ENCODE measurements around the gene CCDC12. TPM values are rescaled to one million over a fixed set of nuclear protein-coding genes. Genes with fewer than 3 reads are reported as not detected.

Gene CCDC12
- total RNA-seq, 1 donor from 2014 or later: 64.3 TPM

DNA sequence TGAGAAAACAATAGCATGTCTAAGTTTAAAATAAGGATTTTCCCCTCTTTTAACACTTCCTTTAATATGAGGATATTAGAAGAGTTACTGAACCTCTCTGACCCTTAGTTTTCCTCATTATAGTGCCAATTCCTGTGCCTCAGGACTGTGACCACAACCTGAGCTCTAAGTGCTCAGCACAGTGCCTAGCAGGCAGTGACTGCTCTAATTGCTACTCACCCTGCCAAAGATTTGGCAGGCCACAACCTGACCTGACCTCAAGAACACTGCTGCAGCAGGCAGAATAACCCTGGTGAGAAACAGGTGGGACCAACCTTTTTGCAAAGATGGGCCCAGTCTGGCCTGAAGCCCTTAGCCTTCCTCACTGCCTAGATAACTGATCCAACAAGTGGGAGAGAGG, 38.6 kb upstream of the CCDC12 start:
- Mint-ChIP-seq H3K9me3 (ENCODE audit: low read depth) (no peaks in the 10 kb centered on the region), H3K4me3 (ENCODE audit: low read depth) (no peak overlapping the region), H3K36me3 (ENCODE audit: insufficient read depth) (peaks cover 10% of the 10 kb centered on the region), H3K4me1 (ENCODE audit: low read depth) (peaks cover 11% of the 10 kb centered on the region), H3K27ac (peak overlapping the region; percentile 18), H3K27me3 (no peaks in the 10 kb centered on the region)
- DNase-seq (ENCODE audit: low spot score, unreplicated experiment): no peak
- TF ChIP-seq CTCF (IDR thresholded peaks at IDR 0.05; ENCODE audit: unreplicated experiment): no peak

- no peaks in the 10 kb centered on the region for H3K9me3 Mint-ChIP-seq (ENCODE audit: low read depth)
- H3K4me3 Mint-ChIP-seq (ENCODE audit: low read depth): no peak overlapping the region
- no peak for DNase-seq (ENCODE audit: low spot score, unreplicated experiment)
- peaks cover 7% of the 10 kb centered on the region for H3K36me3 Mint-ChIP-seq (ENCODE audit: insufficient read depth)
- TF ChIP-seq CTCF (IDR thresholded peaks at IDR 0.05; ENCODE audit: unreplicated experiment): no peak
- peaks cover 14% of the 10 kb centered on the region for H3K4me1 Mint-ChIP-seq (ENCODE audit: low read depth)
- peak overlapping the region; percentile 69 for H3K27ac Mint-ChIP-seq
- H3K27me3 Mint-ChIP-seq: no peaks in the 10 kb centered on the region
These were observed 37.5 kb upstream of the CCDC12 start for GRCh38 chr3:47014036-47014435.

GRCh38 chr3:47013231-47013630, 36.7 kb upstream of the CCDC12 start:
- Mint-ChIP-seq H3K9me3 (ENCODE audit: low read depth) (no peaks in the 10 kb centered on the region), H3K4me3 (ENCODE audit: low read depth) (no peak overlapping the region), H3K27me3 (no peaks in the 10 kb centered on the region), H3K4me1 (ENCODE audit: low read depth) (peaks cover 14% of the 10 kb centered on the region), H3K36me3 (ENCODE audit: insufficient read depth) (peaks cover 6% of the 10 kb centered on the region), H3K27ac (no peak overlapping the region)
- DNase-seq (ENCODE audit: low spot score, unreplicated experiment): no peak
- TF ChIP-seq CTCF (IDR thresholded peaks at IDR 0.05; ENCODE audit: unreplicated experiment): no peak

DNA sequence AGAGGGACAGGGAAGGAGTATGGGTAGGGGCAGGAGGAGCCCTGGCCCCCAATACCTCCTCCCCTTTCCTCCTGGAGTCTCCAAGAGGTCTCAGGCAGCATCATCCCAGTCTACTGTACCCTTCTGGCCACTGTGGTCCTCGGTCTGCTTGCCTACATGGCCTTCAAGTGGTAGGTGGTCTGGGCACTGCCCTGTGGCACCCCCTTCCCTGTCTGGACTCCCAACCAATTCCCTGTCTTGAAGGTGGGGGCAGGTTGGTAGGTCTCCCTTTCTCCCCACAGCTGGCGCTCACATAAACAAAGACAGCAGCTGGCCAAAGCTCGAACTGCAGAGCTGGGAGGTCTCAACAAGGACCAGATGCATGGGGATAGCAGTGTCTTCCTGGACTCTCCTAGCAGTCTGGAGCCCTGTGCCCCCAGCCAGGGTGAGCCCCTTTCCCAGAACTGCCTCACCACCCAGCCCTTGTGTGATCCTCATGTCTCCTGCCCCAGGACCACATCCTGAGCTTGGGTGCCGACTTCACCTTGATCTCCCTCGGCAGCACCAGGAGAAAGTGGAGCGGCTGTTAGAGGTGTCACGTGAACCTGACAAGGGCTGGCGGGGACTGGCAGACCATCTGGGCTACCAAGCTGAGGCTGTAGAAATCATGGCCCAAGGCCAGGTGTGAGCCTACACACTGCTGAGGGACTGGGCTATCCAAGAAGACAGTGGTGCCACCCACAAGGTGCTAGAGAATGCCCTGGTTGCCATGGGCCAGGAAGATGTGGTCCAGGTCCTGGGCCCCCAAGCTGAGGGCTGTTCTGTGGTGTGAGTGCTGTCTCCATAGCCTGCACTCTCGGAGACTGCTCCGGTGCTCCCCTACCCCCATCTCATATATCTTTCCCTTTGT, 36.0 kb upstream of the CCDC12 start:
- no peak for DNase-seq (ENCODE audit: low spot score, unreplicated experiment)
- H3K27ac Mint-ChIP-seq: peak overlapping the region; percentile 69
- H3K9me3 Mint-ChIP-seq (ENCODE audit: low read depth): no peaks in the 10 kb centered on the region
- peaks cover 6% of the 10 kb centered on the region for H3K36me3 Mint-ChIP-seq (ENCODE audit: insufficient read depth)
- H3K4me1 Mint-ChIP-seq (ENCODE audit: low read depth): peaks cover 14% of the 10 kb centered on the region
- H3K27me3 Mint-ChIP-seq: no peaks in the 10 kb centered on the region
- no peak for TF ChIP-seq CTCF (IDR thresholded peaks at IDR 0.05; ENCODE audit: unreplicated experiment)
- no peak overlapping the region for H3K4me3 Mint-ChIP-seq (ENCODE audit: low read depth)

GRCh38 chr3:47011371-47011770, 34.8 kb upstream of the CCDC12 start:
- no peak overlapping the region for H3K4me3 Mint-ChIP-seq (ENCODE audit: low read depth)
- H3K36me3 Mint-ChIP-seq (ENCODE audit: insufficient read depth): peaks cover 3% of the 10 kb centered on the region
- no peak for TF ChIP-seq CTCF (IDR thresholded peaks at IDR 0.05; ENCODE audit: unreplicated experiment)
- peaks cover 11% of the 10 kb centered on the region for H3K4me1 Mint-ChIP-seq (ENCODE audit: low read depth)
- no peak for DNase-seq (ENCODE audit: low spot score, unreplicated experiment)
- H3K9me3 Mint-ChIP-seq (ENCODE audit: low read depth): no peaks in the 10 kb centered on the region
- no peak overlapping the region for H3K27ac Mint-ChIP-seq
- H3K27me3 Mint-ChIP-seq: no peaks in the 10 kb centered on the region

Data from progenitor cell of endocrine pancreas (in vitro differentiated cells).